DOHH2 (cell line): Measurements from ENCODE around the gene C15orf62.

Source experiments
- CTCF ChIP-seq: fragments of 200-600 bp; sonication (generic); IDR thresholded peaks from one replicate; pipeline ENCODE4 v1.5.1; 2014; ENCODE audit warnings: antibody characterized with exemption, mild to moderate bottlenecking, low read depth, low read length; ENCODE audit not compliant: poor library complexity, severe bottlenecking
- EZH2phosphoT487 ChIP-seq: fragments of 200-600 bp; sonication (generic); IDR thresholded peaks from 2 replicates; pipeline ENCODE4 v1.6.1; 2017; ENCODE audit warnings: borderline replicate concordance, mild to moderate bottlenecking, antibody characterized with exemption, low read length, moderate library complexity, mixed read lengths

- TF ChIP-seq CTCF: no peak
- no peak for TF ChIP-seq EZH2phosphoT487
These were observed 18.9 kb upstream of the C15orf62 start for GRCh38 chr15:40750885-40751284.
